Mammary epithelial cell (primary cell): ENCODE measurements around the gene IQCB1.

ENCODE experiments used
- EZH2 ChIP-seq: IDR thresholded peaks from 2 replicates; pipeline ENCODE4 v1.6.1; 2012; ENCODE audit warnings: low read length, inconsistent platforms, borderline replicate concordance
- TF ChIP-seq, protein P1 (sequence below), 2 donors: IDR thresholded peaks in 1 of 2; conservative IDR thresholded peaks in 1 of 2; 2 replicates each; pipeline ENCODE4 v1.5.1; 2011 to 2012; ENCODE audit warnings: inconsistent platforms in 2 of 2, low read length in 2 of 2, mild to moderate bottlenecking in 2 of 2, control low read depth in 1 of 2, low read depth in 1 of 2; ENCODE audit not compliant: insufficient read depth in 1 of 2; ENCODE audit errors: extremely low read depth in 1 of 2

DNA sequence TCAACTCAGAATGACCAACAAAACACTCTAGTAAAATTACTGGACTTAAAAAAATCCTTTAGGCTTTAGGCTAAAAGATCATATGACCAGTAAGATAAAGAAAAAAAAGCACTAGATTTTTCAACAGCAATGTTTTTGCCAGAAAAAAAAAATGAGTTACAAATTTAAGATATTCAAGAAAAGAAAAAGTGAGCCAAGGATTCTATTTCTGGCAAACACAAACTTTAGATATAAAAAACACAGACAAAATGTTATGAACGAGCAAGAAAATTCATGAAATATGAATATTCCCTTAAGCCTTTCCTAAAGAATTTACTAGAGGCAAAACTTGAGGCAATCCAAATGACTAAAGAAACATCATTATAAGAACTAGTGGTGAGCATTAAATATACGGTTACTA is 94.0 kb downstream of the IQCB1 start:
- TF ChIP-seq EZH2 = no peak
- TF ChIP-seq, protein P1, sequence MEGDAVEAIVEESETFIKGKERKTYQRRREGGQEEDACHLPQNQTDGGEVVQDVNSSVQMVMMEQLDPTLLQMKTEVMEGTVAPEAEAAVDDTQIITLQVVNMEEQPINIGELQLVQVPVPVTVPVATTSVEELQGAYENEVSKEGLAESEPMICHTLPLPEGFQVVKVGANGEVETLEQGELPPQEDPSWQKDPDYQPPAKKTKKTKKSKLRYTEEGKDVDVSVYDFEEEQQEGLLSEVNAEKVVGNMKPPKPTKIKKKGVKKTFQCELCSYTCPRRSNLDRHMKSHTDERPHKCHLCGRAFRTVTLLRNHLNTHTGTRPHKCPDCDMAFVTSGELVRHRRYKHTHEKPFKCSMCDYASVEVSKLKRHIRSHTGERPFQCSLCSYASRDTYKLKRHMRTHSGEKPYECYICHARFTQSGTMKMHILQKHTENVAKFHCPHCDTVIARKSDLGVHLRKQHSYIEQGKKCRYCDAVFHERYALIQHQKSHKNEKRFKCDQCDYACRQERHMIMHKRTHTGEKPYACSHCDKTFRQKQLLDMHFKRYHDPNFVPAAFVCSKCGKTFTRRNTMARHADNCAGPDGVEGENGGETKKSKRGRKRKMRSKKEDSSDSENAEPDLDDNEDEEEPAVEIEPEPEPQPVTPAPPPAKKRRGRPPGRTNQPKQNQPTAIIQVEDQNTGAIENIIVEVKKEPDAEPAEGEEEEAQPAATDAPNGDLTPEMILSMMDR (conservative IDR thresholded peaks at IDR 0.05 in 1 of 2, IDR thresholded peaks at IDR 0.05 in 1 of 2; ENCODE audit: extremely low read depth in 1 of 2, insufficient read depth in 1 of 2, low read depth in 1 of 2, low read length in 2 of 2) = no peak
